SK-N-SH treated with all-trans-retinoic acid at 6 μM for 48 hours (cell line): Measurements from ENCODE around the gene CRAMP1.

Experiments
- ATAC-seq: fragments of 200-7000 bp; cut with Tn5 transposase; 3 replicates; pipeline ENCODE4 v1.9.1; 2020; ENCODE audit warnings: mild to moderate bottlenecking, moderate library complexity
- BACH2 ChIP-seq: fragments of 250-450 bp; sonication (Bioruptor Pico); IDR thresholded peaks from 2 replicates; pipeline ENCODE4 v1.9.0; 2021; ENCODE audit warnings: mild to moderate bottlenecking, borderline replicate concordance
- CSDC2 ChIP-seq: fragments of 250-450 bp; sonication (Bioruptor Pico); IDR thresholded peaks from 2 replicates; pipeline ENCODE4 v1.5.0; 2020; ENCODE audit warnings: mild to moderate bottlenecking, moderate library complexity
- ESRRG ChIP-seq: fragments of 250-450 bp; sonication (Bioruptor Pico); IDR thresholded peaks from 2 replicates; pipeline ENCODE4 v1.6.1; 2021; ENCODE audit warnings: mild to moderate bottlenecking
- GLIS3 ChIP-seq: fragments of 250-450 bp; sonication (Bioruptor Pico); IDR thresholded peaks from 2 replicates; pipeline ENCODE4 v1.5.0; 2020; ENCODE audit warnings: mild to moderate bottlenecking, moderate library complexity
- ISL1 ChIP-seq: fragments of 250-450 bp; sonication (Bioruptor Pico); IDR thresholded peaks from 2 replicates; pipeline ENCODE4 v2.1.2; 2022; ENCODE audit warnings: mild to moderate bottlenecking, moderate library complexity
- OSR1 ChIP-seq: fragments of 250-450 bp; sonication (Bioruptor Pico); IDR thresholded peaks from 2 replicates; pipeline ENCODE4 v1.8.0; 2022; ENCODE audit warnings: moderate library complexity, mild to moderate bottlenecking, inconsistent platforms
- PPARA ChIP-seq: fragments of 250-450 bp; sonication (Bioruptor Pico); IDR thresholded peaks from 2 replicates; pipeline ENCODE4 v1.5.0; 2020; ENCODE audit warnings: mild to moderate bottlenecking, borderline replicate concordance
- RARB ChIP-seq: fragments of 250-450 bp; sonication (Bioruptor Pico); IDR thresholded peaks from 2 replicates; pipeline ENCODE4 v1.8.0; 2021; ENCODE audit warnings: mild to moderate bottlenecking, moderate library complexity
- SNAI2 ChIP-seq: fragments of 250-450 bp; sonication (Bioruptor Pico); IDR thresholded peaks from 2 replicates; pipeline ENCODE4 v1.5.0; 2020; ENCODE audit warnings: mild to moderate bottlenecking, moderate library complexity
- TCF4 ChIP-seq: fragments of 250-450 bp; sonication (Bioruptor Pico); IDR thresholded peaks from 2 replicates; pipeline ENCODE4 v1.8.0; 2021; ENCODE audit warnings: mild to moderate bottlenecking, moderate library complexity, borderline replicate concordance
- ZC3H10 ChIP-seq: fragments of 250-450 bp; sonication (Bioruptor Pico); IDR thresholded peaks from 2 replicates; pipeline ENCODE4 v1.5.1; 2021; ENCODE audit warnings: mild to moderate bottlenecking, moderate library complexity
- ZFP3 ChIP-seq: fragments of 250-450 bp; sonication (Bioruptor Pico); IDR thresholded peaks from 2 replicates; pipeline ENCODE4 v1.5.0; 2020; ENCODE audit warnings: mild to moderate bottlenecking, moderate library complexity
- ZFP30 ChIP-seq: fragments of 450-650 bp; formaldehyde crosslinking; IDR thresholded peaks from 2 replicates; pipeline ENCODE4 v1.5.0; 2022; ENCODE audit warnings: mild to moderate bottlenecking, moderate library complexity
- ZNF565 ChIP-seq: fragments of 450-650 bp; formaldehyde crosslinking; conservative IDR thresholded peaks from 2 replicates; pipeline ENCODE4 v1.5.0; 2020; ENCODE audit warnings: low read depth, mild to moderate bottlenecking, moderate library complexity
- ZNF8 ChIP-seq: fragments of 450-650 bp; formaldehyde crosslinking; IDR thresholded peaks from 2 replicates; pipeline ENCODE4 v1.5.0; 2020; ENCODE audit warnings: mild to moderate bottlenecking, moderate library complexity
- TF ChIP-seq, protein P1 (sequence below): fragments of 250-450 bp; sonication (Bioruptor Pico); IDR thresholded peaks from 2 replicates; pipeline ENCODE4 v1.8.0; 2020; ENCODE audit warnings: mild to moderate bottlenecking, moderate library complexity, borderline replicate concordance
- TF ChIP-seq, protein P2 (sequence below): fragments of 250-450 bp; sonication (Bioruptor Pico); IDR thresholded peaks from 2 replicates; pipeline ENCODE4 v1.5.1; 2020; ENCODE audit warnings: low read depth, mild to moderate bottlenecking, moderate library complexity
- TF ChIP-seq, protein P3 (sequence below): fragments of 250-450 bp; sonication (Bioruptor Pico); IDR thresholded peaks from 2 replicates; pipeline ENCODE4 v1.8.0; 2021; ENCODE audit warnings: low read depth, mild to moderate bottlenecking, moderate library complexity, borderline replicate concordance
- TF ChIP-seq, protein P4 (sequence below): fragments of 250-450 bp; sonication (Bioruptor Pico); IDR thresholded peaks from 2 replicates; pipeline ENCODE4 v1.5.0; 2020; ENCODE audit warnings: mild to moderate bottlenecking, moderate library complexity

The CRAMP1 gene

DNA sequence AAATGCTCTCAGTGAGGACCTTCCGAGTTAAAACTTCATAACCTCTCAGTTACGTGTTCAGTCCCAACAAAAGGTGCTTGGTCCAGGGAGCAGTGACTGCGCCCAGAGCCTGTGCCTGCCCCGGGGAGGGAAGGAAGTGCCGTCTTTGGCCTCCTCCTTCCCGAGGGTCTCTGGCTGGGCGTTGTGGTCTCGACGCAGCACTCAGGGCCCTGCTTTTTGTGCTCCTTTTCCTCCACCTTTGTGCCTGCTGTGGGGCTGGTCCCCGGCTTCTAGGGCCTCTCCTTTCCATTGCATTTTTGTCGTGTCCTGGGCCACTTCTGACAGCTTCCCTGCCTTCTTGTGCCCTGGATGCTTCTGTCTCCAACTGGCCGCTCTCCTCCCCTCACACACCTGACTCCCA, 29.1 kb downstream of the CRAMP1 start (continued):
- TF ChIP-seq, protein P1, sequence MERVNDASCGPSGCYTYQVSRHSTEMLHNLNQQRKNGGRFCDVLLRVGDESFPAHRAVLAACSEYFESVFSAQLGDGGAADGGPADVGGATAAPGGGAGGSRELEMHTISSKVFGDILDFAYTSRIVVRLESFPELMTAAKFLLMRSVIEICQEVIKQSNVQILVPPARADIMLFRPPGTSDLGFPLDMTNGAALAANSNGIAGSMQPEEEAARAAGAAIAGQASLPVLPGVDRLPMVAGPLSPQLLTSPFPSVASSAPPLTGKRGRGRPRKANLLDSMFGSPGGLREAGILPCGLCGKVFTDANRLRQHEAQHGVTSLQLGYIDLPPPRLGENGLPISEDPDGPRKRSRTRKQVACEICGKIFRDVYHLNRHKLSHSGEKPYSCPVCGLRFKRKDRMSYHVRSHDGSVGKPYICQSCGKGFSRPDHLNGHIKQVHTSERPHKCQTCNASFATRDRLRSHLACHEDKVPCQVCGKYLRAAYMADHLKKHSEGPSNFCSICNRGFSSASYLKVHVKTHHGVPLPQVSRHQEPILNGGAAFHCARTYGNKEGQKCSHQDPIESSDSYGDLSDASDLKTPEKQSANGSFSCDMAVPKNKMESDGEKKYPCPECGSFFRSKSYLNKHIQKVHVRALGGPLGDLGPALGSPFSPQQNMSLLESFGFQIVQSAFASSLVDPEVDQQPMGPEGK (CRISPR knock-in tag), result no peak

DNA sequence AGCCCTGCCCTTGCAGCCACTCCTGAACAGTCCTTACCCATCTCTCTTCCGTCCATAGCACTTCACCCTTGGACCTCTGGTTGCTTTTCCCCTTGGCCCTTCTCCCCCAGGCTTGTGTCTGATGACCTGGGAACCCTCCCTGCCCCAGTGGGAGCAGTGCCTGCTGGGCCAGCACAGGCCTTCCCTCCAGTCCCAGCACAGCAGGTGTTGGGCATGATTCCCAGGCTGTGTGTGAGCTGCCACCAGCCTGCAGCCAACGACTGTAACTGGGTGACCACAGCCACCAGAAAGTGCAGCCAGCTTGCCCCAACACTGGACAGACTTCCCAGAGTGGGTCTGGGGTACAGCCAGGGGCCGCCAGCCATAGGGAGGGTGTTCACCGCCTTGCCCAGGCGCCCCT, 30.0 kb downstream of the CRAMP1 start:
- no peak for ATAC-seq
- TF ChIP-seq TCF4 (CRISPR knock-in tag), result no peak
- TF ChIP-seq BACH2, result no peak
- TF ChIP-seq ZFP30 (CRISPR knock-in tag), result no peak
- no peak for TF ChIP-seq ZNF8 (CRISPR knock-in tag)
- no peak for TF ChIP-seq ISL1 (CRISPR knock-in tag)
- TF ChIP-seq, protein P2, sequence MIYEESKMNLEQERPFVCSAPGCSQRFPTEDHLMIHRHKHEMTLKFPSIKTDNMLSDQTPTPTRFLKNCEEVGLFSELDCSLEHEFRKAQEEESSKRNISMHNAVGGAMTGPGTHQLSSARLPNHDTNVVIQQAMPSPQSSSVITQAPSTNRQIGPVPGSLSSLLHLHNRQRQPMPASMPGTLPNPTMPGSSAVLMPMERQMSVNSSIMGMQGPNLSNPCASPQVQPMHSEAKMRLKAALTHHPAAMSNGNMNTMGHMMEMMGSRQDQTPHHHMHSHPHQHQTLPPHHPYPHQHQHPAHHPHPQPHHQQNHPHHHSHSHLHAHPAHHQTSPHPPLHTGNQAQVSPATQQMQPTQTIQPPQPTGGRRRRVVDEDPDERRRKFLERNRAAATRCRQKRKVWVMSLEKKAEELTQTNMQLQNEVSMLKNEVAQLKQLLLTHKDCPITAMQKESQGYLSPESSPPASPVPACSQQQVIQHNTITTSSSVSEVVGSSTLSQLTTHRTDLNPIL, result no peak
- no peak for TF ChIP-seq ZC3H10 (CRISPR knock-in tag)
- no peak for TF ChIP-seq RARB (CRISPR knock-in tag)
- TF ChIP-seq GLIS3, result no peak
- TF ChIP-seq ZFP3 (CRISPR knock-in tag), result no peak
- no peak for TF ChIP-seq SNAI2 (CRISPR knock-in tag)
- no peak for TF ChIP-seq ZNF565 (CRISPR knock-in tag)
- TF ChIP-seq, protein P3, sequence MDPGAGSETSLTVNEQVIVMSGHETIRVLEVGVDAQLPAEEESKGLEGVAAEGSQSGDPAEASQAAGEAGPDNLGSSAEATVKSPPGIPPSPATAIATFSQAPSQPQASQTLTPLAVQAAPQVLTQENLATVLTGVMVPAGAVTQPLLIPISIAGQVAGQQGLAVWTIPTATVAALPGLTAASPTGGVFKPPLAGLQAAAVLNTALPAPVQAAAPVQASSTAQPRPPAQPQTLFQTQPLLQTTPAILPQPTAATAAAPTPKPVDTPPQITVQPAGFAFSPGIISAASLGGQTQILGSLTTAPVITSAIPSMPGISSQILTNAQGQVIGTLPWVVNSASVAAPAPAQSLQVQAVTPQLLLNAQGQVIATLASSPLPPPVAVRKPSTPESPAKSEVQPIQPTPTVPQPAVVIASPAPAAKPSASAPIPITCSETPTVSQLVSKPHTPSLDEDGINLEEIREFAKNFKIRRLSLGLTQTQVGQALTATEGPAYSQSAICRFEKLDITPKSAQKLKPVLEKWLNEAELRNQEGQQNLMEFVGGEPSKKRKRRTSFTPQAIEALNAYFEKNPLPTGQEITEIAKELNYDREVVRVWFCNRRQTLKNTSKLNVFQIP, result no peak
- TF ChIP-seq, protein P4, sequence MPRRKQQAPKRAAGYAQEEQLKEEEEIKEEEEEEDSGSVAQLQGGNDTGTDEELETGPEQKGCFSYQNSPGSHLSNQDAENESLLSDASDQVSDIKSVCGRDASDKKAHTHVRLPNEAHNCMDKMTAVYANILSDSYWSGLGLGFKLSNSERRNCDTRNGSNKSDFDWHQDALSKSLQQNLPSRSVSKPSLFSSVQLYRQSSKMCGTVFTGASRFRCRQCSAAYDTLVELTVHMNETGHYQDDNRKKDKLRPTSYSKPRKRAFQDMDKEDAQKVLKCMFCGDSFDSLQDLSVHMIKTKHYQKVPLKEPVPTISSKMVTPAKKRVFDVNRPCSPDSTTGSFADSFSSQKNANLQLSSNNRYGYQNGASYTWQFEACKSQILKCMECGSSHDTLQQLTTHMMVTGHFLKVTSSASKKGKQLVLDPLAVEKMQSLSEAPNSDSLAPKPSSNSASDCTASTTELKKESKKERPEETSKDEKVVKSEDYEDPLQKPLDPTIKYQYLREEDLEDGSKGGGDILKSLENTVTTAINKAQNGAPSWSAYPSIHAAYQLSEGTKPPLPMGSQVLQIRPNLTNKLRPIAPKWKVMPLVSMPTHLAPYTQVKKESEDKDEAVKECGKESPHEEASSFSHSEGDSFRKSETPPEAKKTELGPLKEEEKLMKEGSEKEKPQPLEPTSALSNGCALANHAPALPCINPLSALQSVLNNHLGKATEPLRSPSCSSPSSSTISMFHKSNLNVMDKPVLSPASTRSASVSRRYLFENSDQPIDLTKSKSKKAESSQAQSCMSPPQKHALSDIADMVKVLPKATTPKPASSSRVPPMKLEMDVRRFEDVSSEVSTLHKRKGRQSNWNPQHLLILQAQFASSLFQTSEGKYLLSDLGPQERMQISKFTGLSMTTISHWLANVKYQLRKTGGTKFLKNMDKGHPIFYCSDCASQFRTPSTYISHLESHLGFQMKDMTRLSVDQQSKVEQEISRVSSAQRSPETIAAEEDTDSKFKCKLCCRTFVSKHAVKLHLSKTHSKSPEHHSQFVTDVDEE (CRISPR knock-in tag), result no peak
- TF ChIP-seq CSDC2, result no peak
- no peak for TF ChIP-seq OSR1 (CRISPR knock-in tag)
- no peak for TF ChIP-seq PPARA
- no peak for TF ChIP-seq ESRRG (CRISPR knock-in tag)

DNA sequence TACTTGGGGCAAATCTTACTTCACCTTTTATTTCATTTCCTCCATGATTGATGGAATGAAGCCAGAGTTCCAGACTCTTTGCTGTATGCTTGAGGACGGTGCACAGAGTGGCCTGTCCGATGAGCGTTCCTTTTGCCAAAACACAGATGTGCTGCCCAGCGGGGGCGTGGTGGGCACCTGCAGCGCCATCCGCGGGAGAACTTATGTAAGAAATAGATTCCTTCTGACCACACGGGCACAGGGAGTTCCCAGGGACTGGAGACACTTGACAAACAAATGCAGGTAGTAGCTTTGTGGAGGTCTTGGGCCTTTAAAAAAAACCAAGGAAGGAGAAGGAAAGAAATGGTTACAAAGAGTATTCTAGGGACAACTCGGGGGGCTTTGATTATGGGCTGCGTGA, 30.6 kb downstream of the CRAMP1 start:
- no peak for ATAC-seq
- no peak for TF ChIP-seq ZFP3 (CRISPR knock-in tag)
- TF ChIP-seq, all 23 proteins: peak for 0

DNA sequence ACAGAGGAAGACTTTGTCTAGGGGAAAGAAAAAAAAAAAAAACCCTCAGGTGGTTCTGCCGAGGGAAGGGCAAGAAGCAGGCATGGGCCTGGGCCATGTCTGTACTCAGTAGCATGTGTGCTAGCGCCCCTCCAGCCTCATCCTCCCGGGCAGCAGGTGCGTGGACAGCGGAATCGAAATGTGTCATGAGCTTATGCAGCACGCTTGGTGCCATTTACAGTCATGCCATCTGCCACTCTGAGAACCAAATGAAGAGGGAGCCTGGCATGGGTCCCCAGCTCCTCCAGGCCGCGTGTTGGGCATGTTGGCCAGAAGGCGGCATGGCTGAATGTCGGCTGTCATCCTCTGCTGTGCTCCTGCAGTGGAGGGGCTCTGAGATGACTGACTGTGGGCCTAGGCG, 31.4 kb downstream of the CRAMP1 start:
- ATAC-seq, result no peak

More for the DNA sequence above, 31.4 kb downstream of the CRAMP1 start:
- TF ChIP-seq OSR1 (CRISPR knock-in tag), result no peak
- TF ChIP-seq, protein P4 (CRISPR knock-in tag), result no peak
- no peak for TF ChIP-seq ZFP3 (CRISPR knock-in tag)
